ENCODE measurements around the gene TMPRSS3. TPM values are rescaled to one million over a fixed set of nuclear protein-coding genes. Genes with fewer than 3 reads are reported as not detected.
A peak's percentile ranks its signal among the peaks of the same experiment; 100 is the strongest.

TMPRSS3 gene
- total and polyA plus RNA-seq, 9 of the 15 experiments (the other 6 are each of a cell fraction or from before 2014, with no cell fraction given): 0.07 TPM; not detected in 8

- FAIRE-seq (peak; percentile 40), DNase-seq (ENCODE audit: extremely low read depth in 1 of 4, low spot score in 3 of 4) (no peak), ATAC-seq (no peak)
- H3K9me3 ChIP-seq (replicated peaks; ENCODE audit: control insufficient read depth, insufficient read depth, low read depth, low read length): no peaks in the 10 kb centered on the region
- no peak overlapping the region for H3K27ac ChIP-seq (ENCODE audit: extremely low read depth, low read depth, low read length)
- no peaks in the 10 kb centered on the region for H3K79me2 ChIP-seq (ENCODE audit: control insufficient read depth, insufficient read depth, low read length)
- H4K20me1 ChIP-seq (replicated peaks; ENCODE audit: control insufficient read depth, insufficient read depth, low read length): no peaks in the 10 kb centered on the region
- no peak for TF ChIP-seq CSDE1 (IDR thresholded peaks at IDR 0.05)
- no peak for TF ChIP-seq ZNF197 (CRISPR knock-in tag; IDR thresholded peaks at IDR 0.05; ENCODE audit: low read depth)
- no peak for TF ChIP-seq ZNF668 (CRISPR knock-in tag; IDR thresholded peaks at IDR 0.05)
- no peak for TF ChIP-seq NKRF (IDR thresholded peaks at IDR 0.05; ENCODE audit: borderline replicate concordance)
- TF ChIP-seq CBFB (CRISPR knock-in tag; IDR thresholded peaks at IDR 0.05): no peak
- no peak for TF ChIP-seq CC2D1A (IDR thresholded peaks at IDR 0.05)
- TF ChIP-seq MAFK (IDR thresholded peaks at IDR 0.05; ENCODE audit: low read length): no peak
- no peak for TF ChIP-seq ZNF347 (CRISPR knock-in tag; IDR thresholded peaks at IDR 0.05; ENCODE audit: low read depth)
- TF ChIP-seq ELK3 (CRISPR knock-in tag; IDR thresholded peaks at IDR 0.05): no peak
- WGBS (ENCODE audit: insufficient coverage, low coverage, missing lambda C conversion rate): 56% methylated on average over 6 of the region's 6 CpGs
- intact Hi-C loops (cut with micrococcal nuclease) (no loop called here), in situ Hi-C loops (cut with MboI) (no loop called here)
- H3K4me2 ChIP-seq (ENCODE audit: insufficient read depth, low read length): no peak overlapping the region
- H3K36me3 ChIP-seq (ENCODE audit: control insufficient read depth, insufficient read depth, low read length): no peaks in the 10 kb centered on the region
- no TSS peak for BruUV-seq (replicated peaks)
- peaks cover 9% of the 10 kb centered on the region in 2 experiments; a peak in 4 of 5 replicates for H3K4me1 ChIP-seq (replicated peaks in 1 of 2; ENCODE audit: control insufficient read depth in 2 of 2, insufficient read depth in 2 of 2, low read length in 2 of 2)
- no peaks in the 10 kb centered on the region for H3K27me3 ChIP-seq (ENCODE audit: control insufficient read depth in 2 of 2, insufficient read depth in 2 of 2, low read length in 2 of 2)
- CTCF ChIA-PET (ENCODE audit: low intra/inter-chr PET ratio): no interaction called here
- no peak overlapping the region for H2AFZ ChIP-seq (ENCODE audit: low read depth, low read length)
- peaks cover 3% of the 10 kb centered on the region for H3K9me1 ChIP-seq (ENCODE audit: control insufficient read depth, insufficient read depth, low read length)
- POLR2A ChIA-PET: no interaction called here
- H3K9ac ChIP-seq (ENCODE audit: insufficient read depth in 1 of 2, low read depth in 2 of 2, low read length in 2 of 2): no peak overlapping the region
- H3K4me3 ChIP-seq: no peak overlapping the region
Observed at GRCh38 chr21:42417533-42417932, 21.7 kb upstream of the TMPRSS3 start.
